ENCODE measurements around the gene BTBD9.
A peak's percentile ranks its signal among the peaks of the same experiment; 100 is the strongest.

GRCh38 chr6:38640216-38640909 is 634 bp upstream of the BTBD9 start:
- peak; percentile 5 for TF ChIP-seq POLR2A (IDR thresholded peaks at IDR 0.05; ENCODE audit: low read length)
- TF ChIP-seq GATA1 (IDR thresholded peaks at IDR 0.05; ENCODE audit: low read depth, low read length) = no peak

All from erythroblast (primary cell).